Ascending aorta (tissue), 2 donors: ENCODE results near the gene DYNC1I1. TPM values are rescaled to one million over a fixed set of nuclear protein-coding genes. Genes with fewer than 3 reads are reported as not detected.

ENCODE experiments used
- DNase-seq, 2 donors: peaks; one replicate each; pipeline ENCODE4 v3.0.0-alpha.2; 2019; ENCODE audit warnings: low spot score in 2 of 2
- H3K27ac ChIP-seq, 2 donors: fragments of 200-600 bp; sonication (generic); one replicate each; pipeline ENCODE4 v1.5.1; 2016 to 2017; ENCODE audit warnings: mild to moderate bottlenecking in 1 of 2
- H3K27me3 ChIP-seq: fragments of 200-600 bp; sonication (generic); one replicate; pipeline ENCODE4 v1.5.1; 2017
- H3K36me3 ChIP-seq, 2 donors: fragments of 200-600 bp; sonication (generic); one replicate each; pipeline ENCODE4 v1.5.1; 2016
- H3K4me1 ChIP-seq, 2 donors: fragments of 200-600 bp; sonication (generic); one replicate each; pipeline ENCODE4 v1.5.1; 2016 to 2017; ENCODE audit warnings: mild to moderate bottlenecking in 1 of 2
- H3K4me3 ChIP-seq, 2 donors: fragments of 200-600 bp; sonication (generic); one replicate each; pipeline ENCODE4 v1.5.1; 2016 to 2017; ENCODE audit warnings: mild to moderate bottlenecking in 1 of 2
- H3K9me3 ChIP-seq, 2 donors: fragments of 200-600 bp; sonication (generic); one replicate each; pipeline ENCODE4 v1.5.1; 2016
- CTCF ChIP-seq, 3 experiments: fragments of 200-600 bp in 2 of 3; fragments of 450-650 bp in 1 of 3; sonication (generic) in 2 of 3; IDR thresholded peaks; one replicate each; pipeline ENCODE4 v1.5.1; 2016 to 2019; ENCODE audit warnings: antibody characterized with exemption in 3 of 3, mild to moderate bottlenecking in 1 of 3, moderate library complexity in 1 of 3
- intact Hi-C: fragments of 100-400 bp; cut with DNase I; formaldehyde crosslinking; loops from one replicate; pipeline ENCODE4 v1.15.1; 2023
- total RNA-seq: library from RNA; depleted of rRNA; stranded (reverse); fragments of >200 nt; gene quantifications from one replicate; pipeline ENCODE4 v1.1.0, GENCODE V29; 2016

DYNC1I1 gene
- total RNA-seq, 1 donor from 2014 or later = 13.2 TPM

GRCh38 chr7:96121752-96122151 lies 349.4 kb downstream of the DYNC1I1 start:
- Histone ChIP-seq H3K36me3 (peaks cover 0 to 12% of the 10 kb centered on the region in 2 donors), H3K27ac (no peak overlapping the region), H3K9me3 (no peaks in the 10 kb centered on the region), H3K27me3 (no peaks in the 10 kb centered on the region), H3K4me3 (no peak overlapping the region), H3K4me1 (no peaks in the 10 kb centered on the region)
- DNase-seq = no peak
- intact Hi-C loops = no loop called here
- TF ChIP-seq CTCF (IDR thresholded peaks at IDR 0.05) = no peak

GRCh38 chr7:96122746-96123145 lies 350.4 kb downstream of the DYNC1I1 start:
- Histone ChIP-seq H3K27me3 (no peaks in the 10 kb centered on the region), H3K4me3 (no peak overlapping the region), H3K4me1 (no peaks in the 10 kb centered on the region), H3K36me3 (peaks cover 0 to 12% of the 10 kb centered on the region in 2 donors), H3K9me3 (no peaks in the 10 kb centered on the region), H3K27ac (no peak overlapping the region)
- no peak for TF ChIP-seq CTCF (IDR thresholded peaks at IDR 0.05)
- intact Hi-C loops = no loop called here
- no peak for DNase-seq

GRCh38 chr7:96126382-96126781 lies 354.0 kb downstream of the DYNC1I1 start:
- H3K27ac ChIP-seq = no peak overlapping the region
- TF ChIP-seq CTCF (IDR thresholded peaks at IDR 0.05) = no peak
- peaks cover 5 to 8% of the 10 kb centered on the region in 2 donors for H3K36me3 ChIP-seq
- intact Hi-C loops = no loop called here
- no peaks in the 10 kb centered on the region for H3K4me1 ChIP-seq
- H3K9me3 ChIP-seq = no peaks in the 10 kb centered on the region
- H3K27me3 ChIP-seq = no peaks in the 10 kb centered on the region
- DNase-seq = no peak
- H3K4me3 ChIP-seq = no peak overlapping the region

GRCh38 chr7:96127746-96128145 lies 355.4 kb downstream of the DYNC1I1 start:
- no peaks in the 10 kb centered on the region for H3K4me1 ChIP-seq
- H3K9me3 ChIP-seq = no peaks in the 10 kb centered on the region
- intact Hi-C loops = no loop called here
- no peak overlapping the region for H3K27ac ChIP-seq
- H3K4me3 ChIP-seq = no peak overlapping the region
- peaks cover 0 to 10% of the 10 kb centered on the region in 2 donors for H3K36me3 ChIP-seq
- H3K27me3 ChIP-seq = no peaks in the 10 kb centered on the region
- TF ChIP-seq CTCF (IDR thresholded peaks at IDR 0.05) = no peak
- no peak for DNase-seq

- no peaks in the 10 kb centered on the region for H3K4me1 ChIP-seq
- H3K27me3 ChIP-seq = no peaks in the 10 kb centered on the region
- DNase-seq = no peak
- intact Hi-C loops = no loop called here
- H3K27ac ChIP-seq = no peak overlapping the region
- peaks cover 6 to 13% of the 10 kb centered on the region in 2 donors for H3K36me3 ChIP-seq
- H3K9me3 ChIP-seq = no peaks in the 10 kb centered on the region
- no peak overlapping the region for H3K4me3 ChIP-seq
- TF ChIP-seq CTCF (IDR thresholded peaks at IDR 0.05) = no peak
These were observed 359.2 kb downstream of the DYNC1I1 start for GRCh38 chr7:96131525-96131924.

- Histone ChIP-seq H3K36me3 (peaks cover 6 to 13% of the 10 kb centered on the region in 2 donors), H3K27me3 (no peaks in the 10 kb centered on the region), H3K9me3 (no peaks in the 10 kb centered on the region), H3K4me1 (no peaks in the 10 kb centered on the region), H3K27ac (no peak overlapping the region), H3K4me3 (no peak overlapping the region)
- intact Hi-C loops = no loop called here
- no peak for DNase-seq
- no peak for TF ChIP-seq CTCF (IDR thresholded peaks at IDR 0.05)
These were observed 362.9 kb downstream of the DYNC1I1 start for GRCh38 chr7:96135241-96135640.
